Fibroblast of peridontal ligament (primary cell): Measurements from ENCODE around the gene CTNNA3.

Experiments used
- DNase-seq: peaks from one replicate; pipeline ENCODE4 v3.0.0-alpha.2; 2010; ENCODE audit errors: extremely low read depth

CTNNA3 gene

GRCh38 chr10:66931949-66932343, 764.0 kb downstream of the CTNNA3 start:
- DNase-seq, result no peak

- DNase-seq, result peak; percentile 86
Observed at GRCh38 chr10:66931340-66931948, 764.6 kb downstream of the CTNNA3 start.

DNA sequence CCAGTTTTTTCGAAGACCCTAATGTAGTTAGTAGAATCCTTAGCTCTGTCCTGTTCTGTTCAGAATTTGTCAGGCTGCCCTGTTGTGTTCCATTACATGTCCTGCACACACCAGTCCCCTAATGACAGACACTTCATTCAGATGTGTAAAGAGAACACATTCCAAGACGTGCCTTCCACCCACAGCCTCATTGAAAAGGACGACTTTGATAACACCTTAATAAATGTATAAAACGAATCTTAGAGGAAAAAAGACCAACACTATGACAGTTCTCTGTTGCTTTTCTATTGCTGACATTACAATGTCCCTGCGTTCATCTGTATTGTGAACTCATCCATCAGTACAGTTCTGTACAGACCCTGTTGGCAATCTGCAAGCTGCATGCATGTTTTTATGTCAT, 766.6 kb downstream of the CTNNA3 start:
- no peak for DNase-seq

DNA sequence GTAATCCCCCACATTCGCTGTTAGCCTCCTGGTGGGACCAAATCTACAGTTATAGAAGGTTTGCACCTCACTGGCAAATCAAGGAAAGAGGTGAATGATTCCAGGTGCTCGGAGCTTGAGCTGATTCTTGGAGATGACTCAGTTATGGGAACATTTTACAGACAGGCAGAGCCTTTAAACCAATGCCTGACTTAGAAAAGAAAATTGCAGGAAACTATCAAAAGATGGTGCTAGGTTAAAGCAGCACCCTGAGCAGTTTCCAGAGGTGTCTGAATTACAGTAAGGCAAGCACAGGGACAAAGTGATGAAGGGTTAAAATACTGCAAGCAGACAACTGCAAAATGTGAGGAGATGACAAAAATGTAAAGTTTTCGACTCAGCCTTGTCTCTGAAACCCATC, 767.2 kb downstream of the CTNNA3 start:
- no peak for DNase-seq

DNA sequence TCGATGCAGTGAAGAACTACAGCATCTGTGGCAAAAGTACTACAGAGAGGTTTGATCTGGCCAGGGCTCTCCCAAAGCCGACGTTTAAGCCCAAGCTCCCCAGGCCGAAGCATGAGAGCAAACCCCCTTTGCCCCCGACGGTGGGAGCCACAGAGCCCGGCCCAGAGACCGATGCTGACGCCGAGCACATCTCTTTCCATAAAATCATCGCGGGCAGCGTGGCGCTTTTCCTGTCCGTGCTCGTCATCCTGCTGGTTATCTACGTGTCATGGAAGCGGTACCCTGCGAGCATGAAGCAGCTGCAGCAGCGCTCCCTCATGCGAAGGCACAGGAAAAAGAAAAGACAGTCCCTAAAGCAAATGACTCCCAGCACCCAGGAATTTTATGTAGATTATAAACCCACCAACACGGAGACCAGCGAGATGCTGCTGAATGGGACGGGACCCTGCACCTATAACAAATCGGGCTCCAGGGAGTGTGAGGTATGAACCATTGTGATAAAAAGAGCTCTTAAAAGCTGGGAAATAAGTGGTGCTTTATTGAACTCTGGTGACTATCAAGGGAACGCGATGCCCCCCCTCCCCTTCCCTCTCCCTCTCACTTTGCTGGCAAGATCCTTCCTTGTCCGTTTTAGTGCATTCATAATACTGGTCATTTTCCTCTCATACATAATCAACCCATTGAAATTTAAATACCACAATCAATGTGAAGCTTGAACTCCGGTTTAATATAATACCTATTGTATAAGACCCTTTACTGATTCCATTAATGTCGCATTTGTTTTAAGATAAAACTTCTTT, 767.8 kb downstream of the CTNNA3 start:
- peak; percentile 9 for DNase-seq

DNA sequence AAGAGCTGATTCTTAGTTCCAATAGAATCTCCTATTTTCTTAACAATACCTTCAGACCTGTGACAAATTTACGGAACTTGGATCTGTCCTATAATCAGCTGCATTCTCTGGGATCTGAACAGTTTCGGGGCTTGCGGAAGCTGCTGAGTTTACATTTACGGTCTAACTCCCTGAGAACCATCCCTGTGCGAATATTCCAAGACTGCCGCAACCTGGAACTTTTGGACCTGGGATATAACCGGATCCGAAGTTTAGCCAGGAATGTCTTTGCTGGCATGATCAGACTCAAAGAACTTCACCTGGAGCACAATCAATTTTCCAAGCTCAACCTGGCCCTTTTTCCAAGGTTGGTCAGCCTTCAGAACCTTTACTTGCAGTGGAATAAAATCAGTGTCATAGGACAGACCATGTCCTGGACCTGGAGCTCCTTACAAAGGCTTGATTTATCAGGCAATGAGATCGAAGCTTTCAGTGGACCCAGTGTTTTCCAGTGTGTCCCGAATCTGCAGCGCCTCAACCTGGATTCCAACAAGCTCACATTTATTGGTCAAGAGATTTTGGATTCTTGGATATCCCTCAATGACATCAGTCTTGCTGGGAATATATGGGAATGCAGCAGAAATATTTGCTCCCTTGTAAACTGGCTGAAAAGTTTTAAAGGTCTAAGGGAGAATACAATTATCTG, 768.6 kb downstream of the CTNNA3 start:
- no peak for DNase-seq

DNA sequence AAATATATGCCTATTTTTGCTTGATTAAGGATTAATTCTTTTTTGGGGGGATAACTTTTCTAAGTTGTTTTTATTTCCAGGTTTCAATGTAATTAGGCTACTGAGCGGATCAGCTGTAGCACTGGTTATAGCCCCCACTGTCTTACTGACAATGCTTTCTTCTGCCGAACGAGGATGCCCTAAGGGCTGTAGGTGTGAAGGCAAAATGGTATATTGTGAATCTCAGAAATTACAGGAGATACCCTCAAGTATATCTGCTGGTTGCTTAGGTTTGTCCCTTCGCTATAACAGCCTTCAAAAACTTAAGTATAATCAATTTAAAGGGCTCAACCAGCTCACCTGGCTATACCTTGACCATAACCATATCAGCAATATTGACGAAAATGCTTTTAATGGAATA, 769.2 kb downstream of the CTNNA3 start:
- DNase-seq, result no peak

DNA sequence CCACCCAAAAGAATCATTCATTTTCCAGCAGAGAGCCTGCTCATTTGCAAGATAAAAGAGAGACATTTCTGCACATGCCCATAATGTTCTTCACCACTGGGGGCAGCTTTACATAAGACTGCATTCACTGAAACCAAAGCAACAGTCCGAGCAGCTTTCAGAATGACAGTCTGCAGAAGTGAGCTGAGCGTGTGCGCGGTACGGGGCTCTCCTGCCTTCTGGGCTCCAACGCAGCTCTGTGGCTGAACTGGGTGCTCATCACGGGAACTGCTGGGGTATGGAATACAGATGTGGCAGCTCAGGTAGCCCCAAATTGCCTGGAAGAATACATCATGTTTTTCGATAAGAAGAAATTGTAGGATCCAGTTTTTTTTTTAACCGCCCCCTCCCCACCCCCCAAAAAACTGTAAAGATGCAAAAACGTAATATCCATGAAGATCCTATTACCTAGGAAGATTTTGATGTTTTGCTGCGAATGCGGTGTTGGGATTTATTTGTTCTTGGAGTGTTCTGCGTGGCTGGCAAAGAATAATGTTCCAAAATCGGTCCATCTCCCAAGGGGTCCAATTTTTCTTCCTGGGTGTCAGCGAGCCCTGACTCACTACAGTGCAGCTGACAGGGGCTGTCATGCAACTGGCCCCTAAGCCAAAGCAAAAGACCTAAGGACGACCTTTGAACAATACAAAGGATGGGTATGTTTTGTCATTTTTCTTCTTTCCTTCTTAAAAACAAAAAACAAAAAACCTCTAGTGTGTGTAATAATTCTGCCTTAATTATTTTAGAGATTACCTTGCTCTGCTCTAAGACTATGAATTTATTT, 769.9 kb downstream of the CTNNA3 start, which contains the start of gene LRRTM3:
Gene LRRTM3, plus strand, starts transcription at position 141 of the 820 bp plus-strand sequence.
- DNase-seq, result peak; percentile 78

- no peak for DNase-seq
Observed at GRCh38 chr10:66925373-66925772, 770.6 kb downstream of the CTNNA3 start.

GRCh38 chr10:66924674-66925345, 771.2 kb downstream of the CTNNA3 start:
- no peak for DNase-seq

DNA sequence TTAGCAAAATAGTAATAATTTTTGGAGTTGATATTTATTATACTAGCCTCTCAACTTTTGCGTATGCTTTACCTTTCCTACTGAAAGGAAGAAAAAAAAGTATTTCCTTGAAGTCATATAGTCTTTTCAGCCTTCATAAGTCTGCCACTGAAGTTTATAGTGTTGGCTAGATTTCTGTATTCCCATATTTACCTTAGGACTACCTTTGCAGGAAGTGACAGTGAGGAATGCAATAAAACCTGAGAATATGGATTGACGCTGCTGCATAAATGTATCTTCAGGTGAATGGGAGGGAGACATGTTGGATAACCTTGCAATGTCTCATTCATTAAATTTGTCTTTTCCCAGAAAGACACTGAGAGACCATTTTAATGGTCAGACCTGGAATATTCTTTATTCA, 776.7 kb downstream of the CTNNA3 start:
- DNase-seq, result no peak

DNA sequence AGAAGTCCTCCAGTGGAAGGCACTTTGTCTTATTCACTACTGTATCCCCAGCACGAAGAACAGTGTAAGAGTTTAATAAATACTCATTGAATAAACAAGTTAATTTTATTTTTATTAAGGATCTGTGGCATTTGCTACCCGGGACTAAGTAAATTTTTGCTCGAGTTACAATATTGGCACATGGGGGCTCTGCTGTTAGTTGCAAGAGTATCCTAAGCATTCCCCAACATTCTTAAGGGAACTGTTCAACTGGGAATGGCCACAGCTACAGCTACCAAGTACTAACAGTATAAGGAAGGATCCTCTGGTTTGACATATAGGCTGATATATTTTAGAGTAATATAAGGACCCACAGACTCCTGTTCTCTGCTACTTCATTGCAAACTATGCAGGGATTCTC, 778.9 kb downstream of the CTNNA3 start:
- DNase-seq, result no peak

- no peak for DNase-seq
Observed at GRCh38 chr10:66916030-66916429, 780.0 kb downstream of the CTNNA3 start.

GRCh38 chr10:66910671-66911070, 785.3 kb downstream of the CTNNA3 start:
- DNase-seq, result no peak

- no peak for DNase-seq
Observed at GRCh38 chr10:66892871-66893270, 803.1 kb downstream of the CTNNA3 start.

DNA sequence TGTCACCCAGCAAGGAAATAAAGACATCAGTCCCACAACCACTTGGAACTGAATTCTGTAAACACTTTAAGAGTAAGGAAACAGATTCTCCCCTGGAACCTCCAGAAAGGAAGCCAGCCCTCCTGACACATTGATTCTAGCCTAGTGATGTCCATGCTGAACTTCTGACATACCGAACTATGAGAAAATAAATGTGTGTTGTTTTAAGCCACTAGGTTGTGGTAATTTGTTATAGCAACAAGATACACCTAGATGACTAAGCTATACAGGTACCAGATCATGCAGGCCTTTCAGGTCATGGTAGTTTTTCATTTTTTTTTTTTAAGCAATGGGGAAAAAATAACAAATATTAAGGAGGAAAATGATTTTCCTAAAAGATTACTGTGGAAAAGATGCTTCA, 807.8 kb downstream of the CTNNA3 start:
- DNase-seq, result no peak

DNA sequence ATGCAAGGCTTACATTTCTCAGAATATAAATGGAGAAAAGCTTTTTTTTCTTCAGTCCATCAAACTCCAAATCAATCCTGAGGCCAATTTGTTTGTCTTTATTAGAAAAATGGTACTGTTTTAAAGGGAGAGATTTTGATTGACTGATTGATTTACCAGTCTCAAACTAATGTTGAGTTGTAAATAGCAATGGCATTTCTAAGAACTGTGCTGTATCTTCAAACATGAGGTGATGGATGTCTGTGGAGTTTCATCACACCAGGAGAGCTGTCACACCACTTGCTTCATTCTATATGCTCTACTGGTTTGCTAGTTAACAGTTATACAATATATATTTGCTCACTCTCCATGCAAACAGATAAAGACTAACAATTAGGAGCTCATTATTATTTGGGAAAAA, 809.1 kb downstream of the CTNNA3 start:
- no peak for DNase-seq

GRCh38 chr10:66882271-66882670, 813.7 kb downstream of the CTNNA3 start:
- DNase-seq, result no peak

- DNase-seq, result no peak
Observed at GRCh38 chr10:66881814-66882213, 814.2 kb downstream of the CTNNA3 start.

GRCh38 chr10:66880826-66881225, 815.2 kb downstream of the CTNNA3 start:
- DNase-seq, result no peak

- DNase-seq, result no peak
Observed at GRCh38 chr10:66880292-66880691, 815.7 kb downstream of the CTNNA3 start.
